MCF 10A (cell line): ENCODE measurements around the gene PARD6G. TPM values are rescaled to one million over a fixed set of nuclear protein-coding genes. Genes with fewer than 3 reads are reported as not detected.
"Not testable (repeated sequence)": the region's sequence is repeated elsewhere in the genome, so short reads cannot be mapped to it uniquely, and the experiment has no call there.

Experiments used
- BruUV-seq: library from RNA; stranded (reverse); fragments of 400-500 nt; replicated peaks from 2 replicates; lab custom pipeline; 2021; lab: Mats Ljungman, UMichigan
- CTCF ChIA-PET: fragments of 300-600 bp; sonication (Branson Sonifier 250); formaldehyde crosslinking; extraction: SDS; loops from one replicate; lab custom pipeline; 2021; ENCODE audit warnings: antibody characterized with exemption, inconsistent platforms; lab: Yijun Ruan, JAX
- POLR2A ChIA-PET: fragments of 300-600, 350-650 bp; sonication (Branson Sonifier 250); formaldehyde crosslinking; extraction: SDS; loops from one replicate; lab custom pipeline; 2020; ENCODE audit warnings: antibody characterized with exemption, inconsistent platforms; lab: Yijun Ruan, JAX
- DNase-seq: peaks from one replicate; pipeline ENCODE4 v3.0.0-alpha.2; 2018; ENCODE audit not compliant: unreplicated experiment
- H3K27ac Mint-ChIP-seq: one replicate; pipeline ENCODE4 v1.8.0; 2022; ENCODE audit warnings: mild to moderate bottlenecking, low read depth, mixed read lengths; ENCODE audit not compliant: unreplicated experiment
- H3K27me3 Mint-ChIP-seq: one replicate; pipeline ENCODE4 v1.8.0; 2022; ENCODE audit warnings: mixed read lengths; ENCODE audit not compliant: insufficient read depth, unreplicated experiment
- H3K36me3 Mint-ChIP-seq: one replicate; pipeline ENCODE4 v1.8.0; 2022; ENCODE audit warnings: mild to moderate bottlenecking, moderate library complexity, mixed read lengths; ENCODE audit not compliant: insufficient read depth, unreplicated experiment
- H3K4me1 Mint-ChIP-seq: one replicate; pipeline ENCODE4 v1.8.0; 2022; ENCODE audit warnings: mixed read lengths; ENCODE audit not compliant: insufficient read depth, unreplicated experiment
- H3K4me3 Mint-ChIP-seq: one replicate; pipeline ENCODE4 v1.8.0; 2022; ENCODE audit warnings: mild to moderate bottlenecking, moderate library complexity, mixed read lengths; ENCODE audit not compliant: unreplicated experiment
- H3K9me3 Mint-ChIP-seq: one replicate; pipeline ENCODE4 v1.8.0; 2022; ENCODE audit warnings: mixed read lengths; ENCODE audit not compliant: unreplicated experiment
- intact Hi-C: fragments of 100-400 bp; cut with micrococcal nuclease; formaldehyde crosslinking; loops from 2 replicates; pipeline ENCODE4 v1.14.1; 2022
- total RNA-seq: library from RNA; stranded (reverse); gene quantifications from 2 replicates; pipeline ENCODE4 v1.2.3, GENCODE V29; 2022
- TF ChIP-seq, protein P1 (sequence below): fragments of 200-600 bp; IDR thresholded peaks from one replicate; pipeline ENCODE4 v1.8.0; 2022; ENCODE audit warnings: antibody characterized with exemption, mild to moderate bottlenecking; ENCODE audit not compliant: unreplicated experiment

PARD6G gene
- total RNA-seq, 1 experiment from 2014 or later, result 8.1 TPM

DNA sequence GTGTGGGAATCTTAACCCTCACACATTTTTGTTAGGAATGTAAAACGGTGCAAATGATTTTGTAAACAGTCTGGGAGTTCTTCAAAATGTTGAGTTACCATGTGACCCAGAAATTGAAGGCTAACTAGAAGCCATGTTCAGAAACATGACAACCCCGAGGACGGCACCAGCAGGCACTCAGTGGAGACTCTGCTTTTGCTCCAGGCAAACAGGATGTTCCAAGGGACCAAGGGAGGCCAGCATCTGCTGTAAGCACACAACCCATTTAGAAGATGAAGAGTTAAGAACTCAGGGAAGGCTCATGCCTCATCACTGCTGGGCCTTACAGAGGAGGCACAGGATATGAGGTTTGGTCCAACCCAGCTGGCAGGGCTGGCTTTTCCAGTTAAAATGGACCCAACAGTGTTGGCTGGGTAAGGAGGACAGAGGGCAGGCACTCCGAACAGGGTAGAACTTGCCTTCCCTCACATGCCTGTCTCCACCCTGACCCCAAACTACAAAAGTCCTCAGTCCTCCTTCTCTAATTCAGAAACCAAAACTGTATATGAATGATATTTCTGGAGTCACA lies 23.6 kb downstream of the PARD6G start:
- TF ChIP-seq, protein P1, sequence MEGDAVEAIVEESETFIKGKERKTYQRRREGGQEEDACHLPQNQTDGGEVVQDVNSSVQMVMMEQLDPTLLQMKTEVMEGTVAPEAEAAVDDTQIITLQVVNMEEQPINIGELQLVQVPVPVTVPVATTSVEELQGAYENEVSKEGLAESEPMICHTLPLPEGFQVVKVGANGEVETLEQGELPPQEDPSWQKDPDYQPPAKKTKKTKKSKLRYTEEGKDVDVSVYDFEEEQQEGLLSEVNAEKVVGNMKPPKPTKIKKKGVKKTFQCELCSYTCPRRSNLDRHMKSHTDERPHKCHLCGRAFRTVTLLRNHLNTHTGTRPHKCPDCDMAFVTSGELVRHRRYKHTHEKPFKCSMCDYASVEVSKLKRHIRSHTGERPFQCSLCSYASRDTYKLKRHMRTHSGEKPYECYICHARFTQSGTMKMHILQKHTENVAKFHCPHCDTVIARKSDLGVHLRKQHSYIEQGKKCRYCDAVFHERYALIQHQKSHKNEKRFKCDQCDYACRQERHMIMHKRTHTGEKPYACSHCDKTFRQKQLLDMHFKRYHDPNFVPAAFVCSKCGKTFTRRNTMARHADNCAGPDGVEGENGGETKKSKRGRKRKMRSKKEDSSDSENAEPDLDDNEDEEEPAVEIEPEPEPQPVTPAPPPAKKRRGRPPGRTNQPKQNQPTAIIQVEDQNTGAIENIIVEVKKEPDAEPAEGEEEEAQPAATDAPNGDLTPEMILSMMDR, result no peak
- ChIA-PET POLR2A (no interaction called here), CTCF (no interaction called here)
- Mint-ChIP-seq H3K4me1 (no peaks in the 10 kb centered on the region), H3K27me3 (no peaks in the 10 kb centered on the region), H3K9me3 (no peaks in the 10 kb centered on the region), H3K36me3 (no peaks in the 10 kb centered on the region), H3K4me3 (no peak overlapping the region), H3K27ac (no peak overlapping the region)
- no TSS peak for BruUV-seq
- no peak for DNase-seq
- intact Hi-C loops, result no loop called here

DNA sequence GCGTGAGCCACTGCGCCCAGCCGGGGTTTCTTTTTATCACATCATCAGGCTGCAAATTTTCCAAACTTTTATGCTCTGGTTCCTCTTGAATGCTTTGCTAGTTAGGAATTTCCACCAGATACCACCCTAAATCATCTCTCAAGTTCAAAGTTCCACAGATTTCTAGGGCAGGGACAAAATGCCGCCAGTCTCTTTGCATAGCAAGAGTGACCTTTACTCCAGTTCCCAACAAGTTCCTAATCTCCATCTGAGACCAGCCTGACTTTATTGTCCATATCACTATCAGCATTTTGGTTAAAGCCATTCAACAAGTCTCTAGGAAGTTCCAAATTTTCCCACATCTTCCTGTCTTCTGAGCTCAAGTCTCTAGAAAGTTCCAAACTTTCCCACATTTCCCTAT lies 27.8 kb downstream of the PARD6G start:
- H3K9me3 Mint-ChIP-seq, CTCF ChIA-PET, DNase-seq, H3K27me3 Mint-ChIP-seq, H3K4me3 Mint-ChIP-seq, H3K4me1 Mint-ChIP-seq, intact Hi-C loops, BruUV-seq, H3K27ac Mint-ChIP-seq, H3K36me3 Mint-ChIP-seq, POLR2A ChIA-PET: not testable (repeated sequence)

DNA sequence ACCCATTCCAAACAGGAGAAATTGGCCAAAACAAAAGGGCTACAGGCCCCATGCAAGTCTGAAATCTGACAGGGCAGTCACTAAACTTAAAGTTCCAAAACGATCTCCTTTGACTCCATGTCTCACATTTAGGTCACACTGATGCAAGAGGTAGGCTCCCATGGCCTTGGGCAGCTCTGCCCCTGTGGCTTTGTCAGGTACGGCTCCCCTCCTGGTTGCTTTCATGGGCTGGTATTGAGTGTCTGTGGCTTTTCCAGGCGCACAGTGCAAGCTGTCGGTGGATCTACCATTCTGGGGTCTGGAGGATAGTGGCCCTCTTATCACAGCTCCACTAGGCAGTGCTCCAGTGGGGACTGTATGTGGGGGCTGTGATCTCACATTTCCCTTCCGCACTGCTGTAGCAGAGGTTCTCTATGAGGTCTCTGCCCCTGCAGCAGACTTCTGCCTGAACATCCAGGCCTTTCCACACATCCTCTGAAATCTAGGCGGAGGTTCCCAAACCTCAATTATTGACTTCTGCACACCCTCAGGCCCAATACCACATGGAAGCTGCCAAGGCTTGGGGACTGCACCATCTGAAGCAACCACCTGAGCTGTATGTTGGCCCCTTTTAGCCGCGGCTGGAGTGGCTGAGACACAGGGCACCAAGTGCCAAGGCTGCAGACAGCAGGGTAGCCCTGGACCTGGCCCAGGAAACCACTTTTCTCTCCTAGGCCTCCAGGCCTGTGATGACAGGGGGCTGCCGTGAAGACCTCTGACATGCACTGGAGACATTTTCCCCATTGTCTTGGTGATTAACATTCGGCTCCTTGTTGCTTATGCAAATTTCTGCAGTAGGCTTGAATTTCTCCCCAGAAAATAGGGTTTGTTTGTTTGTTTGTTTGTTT lies 28.7 kb downstream of the PARD6G start:
- no peaks in the 10 kb centered on the region for H3K27me3 Mint-ChIP-seq
- no peak for DNase-seq
- H3K36me3 Mint-ChIP-seq, result no peaks in the 10 kb centered on the region
- no TSS peak for BruUV-seq
- TF ChIP-seq, protein P1, result no peak
- ChIA-PET POLR2A (no interaction called here), CTCF (no interaction called here)
- no peaks in the 10 kb centered on the region for H3K9me3 Mint-ChIP-seq
- no peaks in the 10 kb centered on the region for H3K4me1 Mint-ChIP-seq
- H3K27ac Mint-ChIP-seq, result no peak overlapping the region
- intact Hi-C loops, result no loop called here
- H3K4me3 Mint-ChIP-seq, result no peak overlapping the region

DNA sequence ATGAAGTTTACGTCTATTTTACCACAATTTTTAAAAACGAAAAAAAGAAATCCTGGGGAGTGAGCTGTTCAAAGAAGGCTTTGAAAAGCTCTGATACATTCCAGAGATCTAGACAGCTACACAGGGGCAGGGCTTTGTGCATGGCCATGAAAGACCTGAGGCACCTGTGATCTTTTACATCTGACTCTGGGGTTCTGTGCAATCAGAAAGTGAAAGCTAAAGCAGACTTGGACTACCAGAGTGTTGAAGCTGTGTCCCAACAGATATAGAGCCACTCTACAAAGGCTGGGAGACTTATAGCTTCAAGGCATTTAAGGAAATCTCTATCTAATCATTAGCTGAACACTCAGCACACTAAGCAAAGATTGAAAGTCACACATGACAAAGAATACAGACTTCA lies 34.1 kb downstream of the PARD6G start:
- Mint-ChIP-seq H3K27me3 (no peaks in the 10 kb centered on the region), H3K36me3 (no peaks in the 10 kb centered on the region), H3K4me3 (no peak overlapping the region), H3K4me1 (no peaks in the 10 kb centered on the region), H3K27ac (no peak overlapping the region), H3K9me3 (no peaks in the 10 kb centered on the region)
- ChIA-PET CTCF (interaction anchor here (0.7 to 0.9 kb wide), 2 partner anchors 13 to 21 kb away, joined by 3 to 5 read pairs; no protein-coding TSS in a partner anchor), POLR2A (no interaction called here)
- TF ChIP-seq, protein P1, result no peak
- no peak for DNase-seq
- no TSS peak for BruUV-seq
- intact Hi-C loops, result no loop called here
